Upper lobe of left lung (tissue), 6 donors: Measurements from ENCODE around the gene IDH3B. TPM values are rescaled to one million over a fixed set of nuclear protein-coding genes. Genes with fewer than 3 reads are reported as not detected.

Source experiments
- ATAC-seq, 2 donors: fragments of 200-7000 bp; cut with Tn5 transposase; one replicate each; pipeline ENCODE4 v1.9.1; 2022; ENCODE audit warnings: mild to moderate bottlenecking in 2 of 2, moderate library complexity in 2 of 2; ENCODE audit not compliant: low FRiP score in 2 of 2
- DNase-seq, 2 donors: peaks; one replicate each; pipeline ENCODE4 v3.0.0-alpha.2; 2019 to 2020
- H3K27ac ChIP-seq, 4 donors: fragments of 200-600 bp; sonication (generic); one replicate each; pipeline ENCODE4 v1.5.1; 2016 to 2019
- H3K27me3 ChIP-seq, 4 donors: fragments of 200-600 bp; sonication (generic); one replicate each; pipeline ENCODE4 v1.5.1; 2017 to 2019
- H3K36me3 ChIP-seq, 4 donors: fragments of 200-600 bp; sonication (generic); one replicate each; pipeline ENCODE4 v1.5.1; 2016 to 2019
- H3K4me1 ChIP-seq, 4 donors: fragments of 200-600 bp; sonication (generic); one replicate each; pipeline ENCODE4 v1.5.1; 2018 to 2019
- H3K4me3 ChIP-seq, 4 donors: fragments of 200-600 bp; sonication (generic); one replicate each; pipeline ENCODE4 v1.5.1; 2017 to 2019; ENCODE audit warnings: mild to moderate bottlenecking in 2 of 4, moderate library complexity in 1 of 4
- H3K9me3 ChIP-seq, 4 donors: fragments of 200-600 bp; sonication (generic); one replicate each; pipeline ENCODE4 v1.5.1; 2018 to 2019
- CTCF ChIP-seq, 6 experiments: fragments of 450-650 bp in 4 of 6; fragments of 200-600 bp in 2 of 6; sonication (generic) in 2 of 6; IDR thresholded peaks; one replicate each; pipeline ENCODE4 v1.5.1; 2016 to 2019; ENCODE audit warnings: antibody characterized with exemption in 6 of 6
- EP300 ChIP-seq, 4 donors: sonication (generic); formaldehyde crosslinking; IDR thresholded peaks; one replicate each; pipeline ENCODE4 v1.5.1; 2017; ENCODE audit warnings: antibody characterized with exemption in 4 of 4, control low read depth in 2 of 4
- POLR2A ChIP-seq, 4 donors: fragments of 450-650 bp; IDR thresholded peaks; one replicate each; pipeline ENCODE4 v1.5.1; 2016 to 2017; ENCODE audit warnings: antibody characterized with exemption in 4 of 4, mild to moderate bottlenecking in 2 of 4
- POLR2AphosphoS5 ChIP-seq, 2 donors: sonication (generic); formaldehyde crosslinking; IDR thresholded peaks; one replicate each; pipeline ENCODE4 v1.5.1; 2017; ENCODE audit warnings: antibody characterized with exemption in 2 of 2
- WGBS, 2 donors: methylation state at CpG; one replicate each; pipeline ENCODE4 v1.1.5; 2017 to 2018; 5-methylcytosine and 5-hydroxymethylcytosine counted together
- total RNA-seq, 6 donors: library from RNA; depleted of rRNA in 4 of 6; stranded (reverse); fragments of >200 nt in 4 of 6; gene quantifications; one replicate each; pipeline versions ENCODE4 v1.1.0 to v1.2.1, GENCODE V29; 2016 to 2021
- donor health status: DM: no; HTN: no; CAD: no; lungs with moderate emphysema.
- donor health status: DM: no; HTN: yes; CAD: no; lungs with severe emphysema.

The IDH3B gene
- total RNA-seq, 6 donors from 2014 or later, result 64.7 to 108 (median 75.0) TPM

GRCh38 chr20:2708073-2708415 is 44.0 kb upstream of the IDH3B start:
- no peak for TF ChIP-seq EP300 (IDR thresholded peaks at IDR 0.05)
- no peak for TF ChIP-seq POLR2A (IDR thresholded peaks at IDR 0.05)
- TF ChIP-seq POLR2AphosphoS5 (IDR thresholded peaks at IDR 0.05), result no peak
- no peak for TF ChIP-seq CTCF (IDR thresholded peaks at IDR 0.05)
- DNase-seq, result peak in 1 of 2 donors; percentile 50
- no peak for ATAC-seq
- Histone ChIP-seq H3K36me3 (peaks cover 0 to 5% (median 0%) of the 10 kb centered on the region in 4 donors), H3K4me3 (no peak overlapping the region), H3K4me1 (no peaks in the 10 kb centered on the region), H3K27ac (no peak overlapping the region), H3K9me3 (no peaks in the 10 kb centered on the region), H3K27me3 (no peaks in the 10 kb centered on the region)
- WGBS, 2 donors, result 87 to 93% methylated on average over 4 to 5 of the region's 5 CpGs

GRCh38 chr20:2707353-2708072 is 43.5 kb upstream of the IDH3B start:
- H3K27ac ChIP-seq, result no peak overlapping the region
- no peaks in the 10 kb centered on the region for H3K4me1 ChIP-seq
- ATAC-seq (peak; percentile 11 to 28), DNase-seq (peak in 1 of 2 donors; percentile 33)
- TF ChIP-seq POLR2A (IDR thresholded peaks at IDR 0.05), result no peak
- H3K4me3 ChIP-seq, result no peak overlapping the region
- 76 to 81% methylated on average over 4 to 10 of the region's 12 CpGs for WGBS, 2 donors
- H3K36me3 ChIP-seq, result peaks cover 0 to 5% (median 0%) of the 10 kb centered on the region in 4 donors
- H3K9me3 ChIP-seq, result no peaks in the 10 kb centered on the region
- no peaks in the 10 kb centered on the region for H3K27me3 ChIP-seq

GRCh38 chr20:2706688-2707352 is 42.8 kb upstream of the IDH3B start:
- no peak for TF ChIP-seq POLR2AphosphoS5 (IDR thresholded peaks at IDR 0.05)
- no peak for TF ChIP-seq POLR2A (IDR thresholded peaks at IDR 0.05)
- DNase-seq (no peak), ATAC-seq (peak in 1 of 2 donors; percentile 3)
- H3K27me3 ChIP-seq, result no peaks in the 10 kb centered on the region
- no peak overlapping the region for H3K4me3 ChIP-seq
- H3K4me1 ChIP-seq, result no peaks in the 10 kb centered on the region
- no peak overlapping the region for H3K27ac ChIP-seq
- peaks cover 0 to 5% (median 0%) of the 10 kb centered on the region in 4 donors for H3K36me3 ChIP-seq
- no peaks in the 10 kb centered on the region for H3K9me3 ChIP-seq
- WGBS, 2 donors, result 68 to 69% methylated on average over 4 to 6 of the region's 6 CpGs

GRCh38 chr20:2705931-2706645 is 42.1 kb upstream of the IDH3B start:
- DNase-seq (peak in 1 of 2 donors; percentile 10), ATAC-seq (no peak)
- no peak for TF ChIP-seq CTCF (IDR thresholded peaks at IDR 0.05)
- TF ChIP-seq EP300 (IDR thresholded peaks at IDR 0.05), result no peak
- no peak for TF ChIP-seq POLR2AphosphoS5 (IDR thresholded peaks at IDR 0.05)
- TF ChIP-seq POLR2A (IDR thresholded peaks at IDR 0.05), result no peak
- WGBS, 2 donors, result 87 to 88% methylated on average over 13 to 14 of the region's 14 CpGs
- no peaks in the 10 kb centered on the region for H3K9me3 ChIP-seq
- H3K36me3 ChIP-seq, result peaks cover 0 to 5% (median 0%) of the 10 kb centered on the region in 4 donors
- H3K4me3 ChIP-seq, result no peak overlapping the region
- no peaks in the 10 kb centered on the region for H3K27me3 ChIP-seq
- H3K4me1 ChIP-seq, result no peaks in the 10 kb centered on the region
- H3K27ac ChIP-seq, result no peak overlapping the region

GRCh38 chr20:2703716-2704475 is 39.9 kb upstream of the IDH3B start:
- H3K4me3 ChIP-seq, result no peak overlapping the region
- no peak for ATAC-seq
- H3K27ac ChIP-seq, result no peak overlapping the region
- 83 to 91% methylated on average over 8 of the region's 8 CpGs for WGBS, 2 donors
- peaks cover 0 to 5% (median 0%) of the 10 kb centered on the region in 4 donors for H3K36me3 ChIP-seq
- no peak for DNase-seq
- no peaks in the 10 kb centered on the region for H3K9me3 ChIP-seq
- no peaks in the 10 kb centered on the region for H3K4me1 ChIP-seq
- no peak for TF ChIP-seq POLR2A (IDR thresholded peaks at IDR 0.05)
- no peaks in the 10 kb centered on the region for H3K27me3 ChIP-seq

- Histone ChIP-seq H3K27ac (no peak overlapping the region), H3K27me3 (no peaks in the 10 kb centered on the region), H3K36me3 (no peaks in the 10 kb centered on the region), H3K4me3 (no peak overlapping the region), H3K9me3 (no peaks in the 10 kb centered on the region), H3K4me1 (no peaks in the 10 kb centered on the region)
- DNase-seq, result no peak
- no peak for ATAC-seq
- 72 to 74% methylated on average over 5 of the region's 5 CpGs for WGBS, 2 donors
- TF ChIP-seq POLR2A (IDR thresholded peaks at IDR 0.05), result no peak
- TF ChIP-seq EP300 (IDR thresholded peaks at IDR 0.05), result no peak
- no peak for TF ChIP-seq CTCF (IDR thresholded peaks at IDR 0.05)
- no peak for TF ChIP-seq POLR2AphosphoS5 (IDR thresholded peaks at IDR 0.05)
These were observed 37.7 kb upstream of the IDH3B start for GRCh38 chr20:2701671-2702081.
